ENCODE results near the gene STK32C.
"Not testable (repeated sequence)": the region's sequence is repeated elsewhere in the genome, so short reads cannot be mapped to it uniquely, and the experiment has no call there.

Gene STK32C

GRCh38 chr10:132273304-132273944 lies 34.3 kb downstream of the STK32C start:
- H3K4me3 ChIP-seq (ENCODE audit: low read length) = no peak overlapping the region
- no peak for TF ChIP-seq CTCF (conservative IDR thresholded peaks at IDR 0.05; ENCODE audit: low read depth, low read length)
- no peak for DNase-seq (ENCODE audit: low read depth)

- no peak for TF ChIP-seq CTCF (conservative IDR thresholded peaks at IDR 0.05; ENCODE audit: low read depth, low read length)
- no peak for DNase-seq (ENCODE audit: low read depth)
- H3K4me3 ChIP-seq (ENCODE audit: low read length) = no peak overlapping the region
Observed at GRCh38 chr10:132272231-132272971, 35.3 kb downstream of the STK32C start.

GRCh38 chr10:132271458-132272230 lies 36.1 kb downstream of the STK32C start:
- no peak for DNase-seq (ENCODE audit: low read depth)
- TF ChIP-seq CTCF (conservative IDR thresholded peaks at IDR 0.05; ENCODE audit: low read depth, low read length) = no peak
- no peak overlapping the region for H3K4me3 ChIP-seq (ENCODE audit: low read length)

- H3K4me3 ChIP-seq (ENCODE audit: low read length) = no peak overlapping the region
- DNase-seq (ENCODE audit: low read depth) = no peak
- TF ChIP-seq CTCF (conservative IDR thresholded peaks at IDR 0.05; ENCODE audit: low read depth, low read length) = no peak
Observed at GRCh38 chr10:132270721-132271457, 36.9 kb downstream of the STK32C start.

GRCh38 chr10:132270256-132270655 lies 37.5 kb downstream of the STK32C start:
- no peak overlapping the region for H3K4me3 ChIP-seq (ENCODE audit: low read length)
- no peak for TF ChIP-seq CTCF (conservative IDR thresholded peaks at IDR 0.05; ENCODE audit: low read depth, low read length)
- DNase-seq (ENCODE audit: low read depth) = no peak

- H3K4me3 ChIP-seq (ENCODE audit: low read length) = no peak overlapping the region
- no peak for DNase-seq (ENCODE audit: low read depth)
- TF ChIP-seq CTCF (conservative IDR thresholded peaks at IDR 0.05; ENCODE audit: low read depth, low read length) = no peak
Observed at GRCh38 chr10:132269266-132270230, 38.2 kb downstream of the STK32C start.

GRCh38 chr10:132267916-132268315 lies 39.8 kb downstream of the STK32C start:
- not testable (repeated sequence) for H3K4me3 ChIP-seq (ENCODE audit: low read length); DNase-seq (ENCODE audit: low read depth)

Measured in retinal pigment epithelial cell (primary cell).